Fibroblast of mammary gland (primary cell): ENCODE results near the gene DRAP1.

Experiments used
- DNase-seq: peaks from one replicate; pipeline ENCODE4 v3.0.0-alpha.2; 2010; ENCODE audit warnings: low read depth
- H3K4me3 ChIP-seq: 2 replicates; pipeline ENCODE4 v1.5.1; 2011; ENCODE audit warnings: low read depth, mild to moderate bottlenecking, low read length, moderate library complexity; ENCODE audit not compliant: control insufficient read depth
- TF ChIP-seq, protein P1 (sequence below): conservative IDR thresholded peaks from 2 replicates; pipeline ENCODE4 v1.5.1; 2011; ENCODE audit warnings: low read depth, low read length, inconsistent platforms; ENCODE audit not compliant: control insufficient read depth, insufficient read depth

DRAP1 gene

DNA sequence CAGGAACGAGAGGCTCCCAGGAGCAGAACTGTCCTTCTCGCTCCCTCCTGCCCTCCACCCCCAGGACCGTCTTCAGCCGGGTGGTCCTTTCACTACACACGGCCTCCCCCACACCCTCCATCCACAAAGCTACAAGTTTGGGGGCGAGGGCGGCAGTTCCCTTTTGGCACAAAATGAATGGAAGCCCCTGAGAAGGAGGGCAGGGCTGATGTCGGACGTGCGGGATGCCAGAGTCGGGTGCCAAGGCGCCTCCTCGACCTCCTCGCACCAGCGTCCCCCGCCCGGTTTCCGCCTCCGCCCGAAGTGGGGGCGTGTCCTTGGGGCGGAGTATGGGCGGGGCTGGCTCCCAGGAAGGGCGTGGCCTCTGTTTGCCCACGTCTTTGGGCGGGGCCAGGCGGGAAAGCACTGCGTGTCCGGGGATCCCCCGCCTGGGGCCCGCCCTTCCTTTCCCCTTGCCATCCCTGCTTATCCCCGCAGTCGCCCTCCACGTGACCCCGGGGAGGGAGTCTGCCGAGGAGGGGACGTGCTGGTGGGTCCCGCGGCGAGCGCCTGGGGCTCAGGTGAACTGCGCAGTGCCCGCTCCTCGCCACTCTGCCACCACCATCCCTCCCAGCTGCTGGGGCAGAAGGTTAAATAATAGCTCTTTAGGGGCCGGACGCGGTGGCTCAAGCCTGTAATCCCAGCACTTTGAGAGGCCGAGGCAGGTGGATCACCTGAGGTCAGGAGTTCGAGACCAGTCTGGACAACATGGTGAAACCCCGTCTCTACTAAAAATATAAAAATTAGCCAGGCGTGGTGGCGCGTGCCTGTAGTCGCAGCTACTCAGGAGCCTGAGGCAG is 45.7 kb upstream of the DRAP1 start:
- DNase-seq, result peak; percentile 88
- TF ChIP-seq, protein P1, sequence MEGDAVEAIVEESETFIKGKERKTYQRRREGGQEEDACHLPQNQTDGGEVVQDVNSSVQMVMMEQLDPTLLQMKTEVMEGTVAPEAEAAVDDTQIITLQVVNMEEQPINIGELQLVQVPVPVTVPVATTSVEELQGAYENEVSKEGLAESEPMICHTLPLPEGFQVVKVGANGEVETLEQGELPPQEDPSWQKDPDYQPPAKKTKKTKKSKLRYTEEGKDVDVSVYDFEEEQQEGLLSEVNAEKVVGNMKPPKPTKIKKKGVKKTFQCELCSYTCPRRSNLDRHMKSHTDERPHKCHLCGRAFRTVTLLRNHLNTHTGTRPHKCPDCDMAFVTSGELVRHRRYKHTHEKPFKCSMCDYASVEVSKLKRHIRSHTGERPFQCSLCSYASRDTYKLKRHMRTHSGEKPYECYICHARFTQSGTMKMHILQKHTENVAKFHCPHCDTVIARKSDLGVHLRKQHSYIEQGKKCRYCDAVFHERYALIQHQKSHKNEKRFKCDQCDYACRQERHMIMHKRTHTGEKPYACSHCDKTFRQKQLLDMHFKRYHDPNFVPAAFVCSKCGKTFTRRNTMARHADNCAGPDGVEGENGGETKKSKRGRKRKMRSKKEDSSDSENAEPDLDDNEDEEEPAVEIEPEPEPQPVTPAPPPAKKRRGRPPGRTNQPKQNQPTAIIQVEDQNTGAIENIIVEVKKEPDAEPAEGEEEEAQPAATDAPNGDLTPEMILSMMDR, result no peak
- H3K4me3 ChIP-seq, result peak overlapping the region; percentile 69

GRCh38 chr11:65879617-65880016 is 39.6 kb upstream of the DRAP1 start, which contains the start of gene CTSW:
TSS of gene CTSW (plus strand) at chr11:65879837. CDS start at chr11:65879855, 18 bp downstream.
- DNase-seq, result no peak
- TF ChIP-seq, protein P1, result no peak
- H3K4me3 ChIP-seq, result no peak within 1 kb of the TSS

DNA sequence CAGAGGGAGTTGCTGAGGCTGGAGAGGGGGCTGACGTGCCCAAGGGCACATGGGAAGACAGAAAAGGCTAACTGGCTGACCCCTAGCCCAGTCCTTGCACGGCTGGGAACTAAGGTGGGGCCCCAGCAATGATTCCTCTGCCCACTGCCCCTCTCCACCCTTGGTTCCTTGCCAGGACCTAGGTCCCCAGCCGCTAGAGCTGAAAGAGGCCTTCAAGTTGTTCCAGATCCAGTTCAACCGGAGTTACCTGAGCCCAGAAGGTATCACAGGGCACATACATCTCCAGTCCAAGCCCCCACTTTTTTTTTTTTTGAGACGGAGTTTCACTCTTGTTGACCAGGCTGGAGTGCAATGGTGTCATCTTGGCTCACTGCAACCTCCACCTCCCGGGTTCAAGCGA is 39.2 kb upstream of the DRAP1 start:
- TF ChIP-seq, protein P1, result no peak
- no peak for DNase-seq
- H3K4me3 ChIP-seq, result no peak overlapping the region

DNA sequence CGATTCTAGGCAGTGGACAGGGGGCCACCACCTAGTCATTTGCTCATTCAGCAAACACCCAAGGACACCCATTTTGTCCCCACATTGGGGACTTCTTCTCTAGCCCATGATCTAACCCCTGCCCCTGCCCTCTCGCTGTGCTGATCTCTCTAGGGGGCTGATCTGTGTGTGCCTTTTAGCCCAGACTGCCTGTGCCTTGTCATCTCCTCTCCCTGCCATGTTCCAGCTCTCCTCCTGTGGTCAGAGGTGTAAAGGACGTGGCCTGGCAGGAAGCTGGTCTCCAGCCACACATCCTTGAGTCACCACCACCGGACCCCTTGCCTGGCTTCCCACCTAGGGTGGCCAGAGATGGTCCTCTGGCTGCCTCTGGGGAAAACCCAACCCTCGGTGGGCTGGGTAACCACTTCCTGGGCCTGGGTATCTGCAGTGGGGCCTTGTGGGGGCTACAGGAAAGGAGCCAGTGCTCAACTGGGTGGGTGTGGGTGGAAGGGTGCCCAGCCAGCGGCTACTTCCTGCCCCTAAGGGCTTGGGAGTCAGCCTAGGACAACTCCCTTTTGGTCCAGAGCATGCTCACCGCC is 38.3 kb upstream of the DRAP1 start:
- no peak for DNase-seq
- no peak overlapping the region for H3K4me3 ChIP-seq
- TF ChIP-seq, protein P1, result no peak

DNA sequence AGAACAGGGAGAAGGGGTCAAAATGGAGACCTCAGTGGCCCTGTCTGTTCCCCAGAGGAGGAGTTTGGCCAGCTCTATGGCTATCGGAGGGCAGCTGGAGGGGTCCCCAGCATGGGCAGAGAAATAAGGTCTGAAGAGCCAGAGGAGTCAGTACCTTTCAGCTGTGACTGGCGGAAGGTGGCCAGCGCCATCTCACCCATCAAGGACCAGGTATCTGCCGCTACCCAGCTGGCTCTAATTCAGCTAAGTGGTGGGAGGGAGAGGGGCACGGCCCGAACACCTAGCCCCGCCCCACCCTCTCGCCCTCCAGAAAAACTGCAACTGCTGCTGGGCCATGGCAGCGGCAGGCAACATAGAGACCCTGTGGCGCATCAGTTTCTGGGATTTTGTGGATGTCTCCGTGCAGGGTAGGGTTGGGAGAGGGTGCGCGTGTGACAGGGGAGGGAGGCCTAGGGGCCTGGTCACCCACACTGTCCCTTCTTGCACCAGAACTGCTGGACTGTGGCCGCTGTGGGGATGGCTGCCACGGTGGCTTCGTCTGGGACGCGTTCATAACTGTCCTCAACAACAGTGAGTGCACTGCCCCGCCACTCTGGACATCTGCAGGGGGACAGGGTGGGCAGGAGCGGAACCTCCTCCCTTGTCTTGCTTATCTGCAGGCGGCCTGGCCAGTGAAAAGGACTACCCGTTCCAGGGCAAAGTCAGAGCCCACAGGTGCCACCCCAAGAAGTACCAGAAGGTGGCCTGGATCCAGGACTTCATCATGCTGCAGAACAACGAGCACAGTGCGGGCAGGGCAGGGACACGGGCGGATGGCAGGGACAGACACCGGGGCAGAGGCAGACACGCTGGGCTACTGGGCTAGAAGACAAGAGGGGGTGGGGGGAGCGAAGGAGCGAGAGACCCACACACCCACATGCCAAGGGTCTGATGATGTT is 36.8 kb upstream of the DRAP1 start:
- DNase-seq, result no peak
- no peak overlapping the region for H3K4me3 ChIP-seq
- TF ChIP-seq, protein P1, result no peak

GRCh38 chr11:65883058-65883761 is 36.0 kb upstream of the DRAP1 start:
- DNase-seq, result no peak
- TF ChIP-seq, protein P1, result no peak
- H3K4me3 ChIP-seq, result no peak overlapping the region
